Neuronal stem cell (in vitro differentiated cells): Measurements from ENCODE around the gene DPM1.

Experiments
- DNase-seq: peaks from one replicate; pipeline ENCODE4 v3.0.0-alpha.2; 2013; ENCODE audit warnings: low spot score
- H2AFZ ChIP-seq: one replicate; pipeline ENCODE4 v1.6.1; 2013; ENCODE audit warnings: mild to moderate bottlenecking, low read length, inconsistent platforms
- H2AK5ac ChIP-seq: 2 replicates; pipeline ENCODE4 v1.6.1; 2013; ENCODE audit warnings: low read depth, mild to moderate bottlenecking, inconsistent platforms, low read length, moderate library complexity, mixed read lengths
- H2BK120ac ChIP-seq: 2 replicates; pipeline ENCODE4 v1.6.1; 2013; ENCODE audit warnings: low read depth, mild to moderate bottlenecking, inconsistent platforms, low read length, moderate library complexity, mixed read lengths
- H2BK12ac ChIP-seq: one replicate; pipeline ENCODE4 v1.6.1; 2013; ENCODE audit warnings: low read length, inconsistent platforms
- H2BK15ac ChIP-seq: 2 replicates; pipeline ENCODE4 v1.6.1; 2013; ENCODE audit warnings: mild to moderate bottlenecking, low read length, inconsistent platforms, mixed read lengths
- H2BK5ac ChIP-seq: one replicate; pipeline ENCODE4 v1.6.1; 2013; ENCODE audit warnings: inconsistent platforms, mild to moderate bottlenecking, low read length, moderate library complexity
- H3K14ac ChIP-seq: one replicate; pipeline ENCODE4 v1.6.1; 2013; ENCODE audit warnings: low read length, inconsistent platforms
- H3K18ac ChIP-seq: 2 replicates; pipeline ENCODE4 v1.6.1; 2013; ENCODE audit warnings: low read length, inconsistent platforms
- H3K23ac ChIP-seq: 2 replicates; pipeline ENCODE4 v1.6.1; 2013; ENCODE audit warnings: low read depth, mild to moderate bottlenecking, mixed read lengths, low read length, inconsistent platforms; ENCODE audit not compliant: poor library complexity
- H3K27ac ChIP-seq: replicated peaks from 3 replicates; pipeline ENCODE4 v1.5.1; 2013; ENCODE audit warnings: low read length, inconsistent platforms
- H3K27me3 ChIP-seq, 3 experiments: 2 replicates each; pipeline ENCODE4 v1.6.1; 2013; ENCODE audit warnings: low read length in 3 of 3, mild to moderate bottlenecking in 2 of 3, inconsistent platforms in 1 of 3, low read depth in 1 of 3, mixed read lengths in 1 of 3, moderate library complexity in 1 of 3; ENCODE audit not compliant: control insufficient read depth in 3 of 3, insufficient read depth in 3 of 3
- H3K36me3 ChIP-seq, 2 donors: replicated peaks in 1 of 2; 2 replicates each; pipeline ENCODE4 v1.6.1; 2013; ENCODE audit warnings: low read length in 2 of 2; ENCODE audit not compliant: control insufficient read depth in 2 of 2, insufficient read depth in 2 of 2
- H3K4ac ChIP-seq: 2 replicates; pipeline ENCODE4 v1.6.1; 2013; ENCODE audit warnings: inconsistent platforms, mild to moderate bottlenecking, low read length, moderate library complexity
- H3K4me1 ChIP-seq, 2 donors: 1 replicate in 1 of 2; 2 replicates in 1 of 2; pipeline ENCODE4 v1.6.1; 2013; ENCODE audit warnings: low read length in 2 of 2, low read depth in 1 of 2; ENCODE audit not compliant: control insufficient read depth in 2 of 2, insufficient read depth in 1 of 2
- H3K4me2 ChIP-seq: one replicate; pipeline ENCODE4 v1.6.1; 2013; ENCODE audit warnings: mild to moderate bottlenecking, low read length, inconsistent platforms; ENCODE audit not compliant: insufficient read depth, poor library complexity, severe bottlenecking
- H3K4me3 ChIP-seq, 2 donors: 2 replicates each; pipeline ENCODE4 v1.5.1; 2013; ENCODE audit warnings: low read length in 2 of 2, mild to moderate bottlenecking in 2 of 2, inconsistent platforms in 1 of 2, moderate library complexity in 1 of 2
- H3K79me1 ChIP-seq: one replicate; pipeline ENCODE4 v1.6.1; 2013; ENCODE audit warnings: low read depth, mild to moderate bottlenecking, inconsistent platforms, low read length, moderate library complexity
- H3K9ac ChIP-seq: one replicate; pipeline ENCODE4 v1.6.1; 2013; ENCODE audit warnings: mild to moderate bottlenecking, low read depth, low read length, inconsistent platforms; ENCODE audit not compliant: poor library complexity
- H3K9me3 ChIP-seq, 2 donors: replicated peaks in 1 of 2; 2 replicates each; pipeline versions ENCODE3 to v1.6.1; 2013; ENCODE audit warnings: low read length in 2 of 2, mild to moderate bottlenecking in 2 of 2, inconsistent platforms in 1 of 2, low read depth in 1 of 2, mixed read lengths in 1 of 2, moderate library complexity in 1 of 2; ENCODE audit not compliant: control insufficient read depth in 2 of 2, insufficient read depth in 1 of 2
- H4K8ac ChIP-seq: one replicate; pipeline ENCODE4 v1.6.1; 2013; ENCODE audit warnings: low read depth, mild to moderate bottlenecking, inconsistent platforms, low read length, moderate library complexity
- H4K91ac ChIP-seq: one replicate; pipeline ENCODE4 v1.6.1; 2013; ENCODE audit warnings: low read length, low read depth, mild to moderate bottlenecking, inconsistent platforms; ENCODE audit not compliant: poor library complexity
- WGBS, 2 donors: extraction: QIAGEN DNeasy Blood & Tissue Kit; methylation state at CpG; one replicate each; pipeline ENCODE4 v1.1.7; 2013; ENCODE audit warnings: missing lambda C conversion rate in 2 of 2, mixed read lengths in 1 of 2; ENCODE audit not compliant: insufficient read length in 2 of 2, insufficient replicate concordance in 1 of 2; ENCODE audit errors: extremely low coverage in 2 of 2; 5-methylcytosine and 5-hydroxymethylcytosine counted together

DPM1 gene

GRCh38 chr20:50982363-50982762 is 24.0 kb upstream of the DPM1 start:
- H3K36me3 ChIP-seq, result no peaks in the 10 kb centered on the region
- no peak overlapping the region for H2BK12ac ChIP-seq
- no CpG with 5 or more reads among the region's 4 CpGs for WGBS, 2 donors
- DNase-seq, result no peak
- H2BK120ac ChIP-seq, result no peak overlapping the region
- no peak overlapping the region for H4K8ac ChIP-seq
- no peak overlapping the region for H2AK5ac ChIP-seq
- H3K18ac ChIP-seq, result no peak overlapping the region
- H3K9me3 ChIP-seq, result no peaks in the 10 kb centered on the region
- no peak overlapping the region for H3K4ac ChIP-seq
- H3K14ac ChIP-seq, result no peak overlapping the region
- H3K23ac ChIP-seq, result no peak overlapping the region
- no peak overlapping the region for H3K4me3 ChIP-seq
- H4K91ac ChIP-seq, result no peak overlapping the region
- H2BK5ac ChIP-seq, result no peak overlapping the region
- H3K4me2 ChIP-seq, result no peak overlapping the region
- H3K4me1 ChIP-seq, result peaks cover 2 to 7% of the 10 kb centered on the region in 2 donors
- H3K9ac ChIP-seq, result no peak overlapping the region
- H3K27me3 ChIP-seq, result no peaks in the 10 kb centered on the region
- H3K27ac ChIP-seq, result no peak overlapping the region
- no peak overlapping the region for H2AFZ ChIP-seq
- no peak overlapping the region for H2BK15ac ChIP-seq
- no peaks in the 10 kb centered on the region for H3K79me1 ChIP-seq

- no CpG with 5 or more reads among the region's 3 CpGs for WGBS, 2 donors
- Histone ChIP-seq H4K91ac (no peak overlapping the region), H2AK5ac (no peak overlapping the region)
Measured at GRCh38 chr20:50981714-50982048, 23.3 kb upstream of the DPM1 start.

GRCh38 chr20:50980851-50981713 is 22.8 kb upstream of the DPM1 start:
- Histone ChIP-seq H3K4ac (no peak overlapping the region), H2BK12ac (peak overlapping the region; percentile 86), H4K91ac (peak overlapping the region; percentile 26), H3K4me1 (peaks cover 3 to 13% of the 10 kb centered on the region in 2 donors), H3K18ac (peak overlapping the region; percentile 1), H3K23ac (peak overlapping the region; percentile 82), H2BK5ac (peak overlapping the region; percentile 67), H3K27ac (no peak overlapping the region), H3K79me1 (no peaks in the 10 kb centered on the region), H2AK5ac (peak overlapping the region; percentile 89), H3K27me3 (no peaks in the 10 kb centered on the region), H3K9me3 (no peaks in the 10 kb centered on the region), H3K9ac (peak overlapping the region; percentile 36), H3K14ac (peak overlapping the region; percentile 75), H2AFZ (peak overlapping the region; percentile 62), H3K36me3 (no peaks in the 10 kb centered on the region), H3K4me3 (no peak overlapping the region), H4K8ac (no peak overlapping the region), H3K4me2 (no peak overlapping the region), H2BK120ac (peak overlapping the region; percentile 34), H2BK15ac (peak overlapping the region; percentile 98)
- peak; percentile 72 for DNase-seq
- no CpG with 5 or more reads among the region's 26 CpGs for WGBS, 2 donors

More at GRCh38 chr20:50981714-50982048, 23.3 kb upstream of the DPM1 start:
- Histone ChIP-seq H3K27ac (no peak overlapping the region), H3K18ac (no peak overlapping the region), H3K36me3 (no peaks in the 10 kb centered on the region), H3K4ac (no peak overlapping the region), H3K9me3 (no peaks in the 10 kb centered on the region), H3K4me3 (no peak overlapping the region), H3K4me2 (no peak overlapping the region), H2AFZ (no peak overlapping the region), H2BK5ac (no peak overlapping the region), H2BK15ac (no peak overlapping the region), H3K23ac (no peak overlapping the region), H3K9ac (no peak overlapping the region), H3K4me1 (peaks cover 3 to 13% of the 10 kb centered on the region in 2 donors), H3K14ac (no peak overlapping the region), H2BK120ac (no peak overlapping the region), H3K79me1 (no peaks in the 10 kb centered on the region), H3K27me3 (no peaks in the 10 kb centered on the region), H2BK12ac (no peak overlapping the region), H4K8ac (no peak overlapping the region)
- no peak for DNase-seq

- DNase-seq, result no peak
- no CpG with 5 or more reads among the region's 8 CpGs for whole genome bisulfite sequencing, 2 donors
- H3K9me3 ChIP-seq, result peaks cover 0 to 2% of the 10 kb centered on the region in 2 donors
- H2AK5ac ChIP-seq, result peak overlapping the region; percentile 89
- no peak overlapping the region for H2BK15ac ChIP-seq
- H3K4me3 ChIP-seq, result no peak overlapping the region
- H4K91ac ChIP-seq, result no peak overlapping the region
- H3K18ac ChIP-seq, result no peak overlapping the region
- H2BK120ac ChIP-seq, result no peak overlapping the region
- H4K8ac ChIP-seq, result no peak overlapping the region
- no peak overlapping the region for H3K14ac ChIP-seq
- H2BK12ac ChIP-seq, result no peak overlapping the region
- H3K27me3 ChIP-seq, result no peaks in the 10 kb centered on the region
- H3K27ac ChIP-seq, result no peak overlapping the region
- peaks cover 3 to 13% of the 10 kb centered on the region in 2 donors for H3K4me1 ChIP-seq
- no peak overlapping the region for H3K4ac ChIP-seq
- H2AFZ ChIP-seq, result no peak overlapping the region
- no peak overlapping the region for H3K9ac ChIP-seq
- no peaks in the 10 kb centered on the region for H3K79me1 ChIP-seq
- no peak overlapping the region for H2BK5ac ChIP-seq
- no peak overlapping the region for H3K4me2 ChIP-seq
- H3K23ac ChIP-seq, result no peak overlapping the region
- H3K36me3 ChIP-seq, result no peaks in the 10 kb centered on the region
Measured at GRCh38 chr20:50980071-50980681, 21.8 kb upstream of the DPM1 start.
